K562 (cell line): ENCODE data around the gene C1QL3. TPM values are rescaled to one million over a fixed set of nuclear protein-coding genes. Genes with fewer than 3 reads are reported as not detected.

Experiments
- ARID1B ChIP-seq: fragments of 450-650 bp; IDR thresholded peaks from 2 replicates; pipeline ENCODE4 v1.6.1; 2016; ENCODE audit warnings: antibody characterized with exemption, mild to moderate bottlenecking, inconsistent platforms
- BRD4 ChIP-seq: fragments of 200-600 bp; sonication (generic); IDR thresholded peaks from 2 replicates; pipeline ENCODE4 v1.6.1; 2017; ENCODE audit warnings: inconsistent platforms
- CBFA2T2 ChIP-seq: fragments of 450-650 bp; conservative IDR thresholded peaks from 2 replicates; pipeline ENCODE4 v1.6.1; 2017; ENCODE audit warnings: mild to moderate bottlenecking
- CBFB ChIP-seq: sonication (generic); formaldehyde crosslinking; IDR thresholded peaks from 2 replicates; pipeline ENCODE4 v1.4.0; 2020; ENCODE audit warnings: mild to moderate bottlenecking, missing genetic modification reagents
- CCNT2 ChIP-seq: IDR thresholded peaks from 2 replicates; pipeline ENCODE4 v1.6.1; 2011; ENCODE audit warnings: borderline replicate concordance, low read depth, mild to moderate bottlenecking, moderate library complexity, mixed read lengths, low read length; ENCODE audit not compliant: insufficient read length; ENCODE audit errors: extremely low read depth
- CREB1 ChIP-seq, 2 experiments: sonication (generic) in 1 of 2; formaldehyde crosslinking in 1 of 2; IDR thresholded peaks; 2 replicates each; pipeline versions ENCODE4 v1.6.1 to v1.8.0; 2012 to 2022; ENCODE audit warnings: inconsistent platforms in 1 of 2, mild to moderate bottlenecking in 1 of 2, missing genetic modification reagents in 1 of 2, moderate library complexity in 1 of 2
- EP300 ChIP-seq: IDR thresholded peaks from 2 replicates; pipeline ENCODE4 v1.6.1; 2012; ENCODE audit warnings: low read length, improper control_type of control experiment
- HOXB6 ChIP-seq: fragments of 250-450 bp; sonication (Bioruptor Pico); IDR thresholded peaks from 2 replicates; pipeline ENCODE4 v1.5.1; 2022; ENCODE audit warnings: mild to moderate bottlenecking, borderline replicate concordance
- HSF4 ChIP-seq: fragments of 250-450 bp; sonication (Bioruptor Pico); IDR thresholded peaks from 2 replicates; pipeline ENCODE4 v2.1.2; 2022; ENCODE audit warnings: mild to moderate bottlenecking, moderate library complexity, borderline replicate concordance
- KLF6 ChIP-seq: fragments of 250-450 bp; sonication (Bioruptor Pico); IDR thresholded peaks from 2 replicates; pipeline ENCODE4 v1.4.0; 2020; ENCODE audit warnings: mild to moderate bottlenecking, moderate library complexity, borderline replicate concordance
- MEIS2 ChIP-seq: fragments of 450-650 bp; IDR thresholded peaks from 2 replicates; pipeline ENCODE4 v1.6.1; 2014; ENCODE audit warnings: mild to moderate bottlenecking; ENCODE audit not compliant: partially characterized antibody
- SMAD3 ChIP-seq: fragments of 450-650 bp; formaldehyde crosslinking; conservative IDR thresholded peaks from 2 replicates; pipeline ENCODE4 v1.4.0; 2020; ENCODE audit warnings: mild to moderate bottlenecking
- SNIP1 ChIP-seq: fragments of 450-650 bp; IDR thresholded peaks from 2 replicates; pipeline ENCODE4 v1.7.1; 2017; ENCODE audit warnings: low read depth, mild to moderate bottlenecking
- SPI1 ChIP-seq: IDR thresholded peaks from 2 replicates; pipeline ENCODE4 v1.6.1; 2011; ENCODE audit warnings: low read depth, low read length, control low read depth, borderline replicate concordance
- TAL1 ChIP-seq: fragments of 450-650 bp; IDR thresholded peaks from 2 replicates; pipeline ENCODE4 v1.6.1; 2016; ENCODE audit warnings: mild to moderate bottlenecking
- TCF3 ChIP-seq: sonication (generic); formaldehyde crosslinking; IDR thresholded peaks from 2 replicates; pipeline ENCODE4 v1.4.0; 2020; ENCODE audit warnings: mild to moderate bottlenecking, missing genetic modification reagents
- ZKSCAN3 ChIP-seq: fragments of 250-450 bp; sonication (Bioruptor Pico); IDR thresholded peaks from 2 replicates; pipeline ENCODE4 v1.4.0; 2020
- ZNF174 ChIP-seq: fragments of 250-450 bp; sonication (Bioruptor Pico); IDR thresholded peaks from 2 replicates; pipeline ENCODE4 v1.4.0; 2020; ENCODE audit warnings: mild to moderate bottlenecking
- polyA plus RNA-seq, 8 experiments: library from polyadenylated mRNA; depleted of rRNA in 4 of 8; stranded (reverse) in 5 of 8; unstranded in 3 of 8; fragments of >200 nt; fragmentation: Nextera tagmentation in 2 of 8; fragmentation: Illumina TruSeq in 1 of 8; extraction: Ambion mirVana in 2 of 8; extraction: Trizol in 1 of 8; gene quantifications; 2 replicates each; pipeline versions ENCODE4 v1.2.1 to v1.2.3, GENCODE V29; 2011 to 2014; ENCODE audit warnings: inconsistent platforms in 1 of 8, missing spikeins in 1 of 8
- total RNA-seq, 7 experiments: library from RNA; depleted of rRNA in 6 of 7; stranded (reverse); fragments of >200 nt in 6 of 7; fragmentation: Illumina TruSeq in 2 of 7; extraction: Trizol in 2 of 7; gene quantifications; 2 replicates each; pipeline versions ENCODE4 v1.2.1 to v1.2.3, GENCODE V29; 2011 to 2021; ENCODE audit warnings: low replicate concordance in 1 of 7
- TF ChIP-seq, protein P1 (sequence below): fragments of 200-800 bp; sonication (Bioruptor generic); IDR thresholded peaks from 2 replicates; pipeline ENCODE4 v1.6.1; 2017; ENCODE audit warnings: missing genetic modification characterization, missing compliant biosample characterization
- TF ChIP-seq, protein P2 (sequence below): fragments of 450-650 bp; IDR thresholded peaks from 2 replicates; pipeline ENCODE4 v1.6.1; 2016
- TF ChIP-seq, protein P3 (sequence below): sonication (generic); formaldehyde crosslinking; IDR thresholded peaks from 2 replicates; pipeline ENCODE4 v1.8.0; 2022; ENCODE audit warnings: missing genetic modification reagents, mild to moderate bottlenecking, borderline replicate concordance
- TF ChIP-seq, protein P4 (sequence below), 2 experiments: IDR thresholded peaks in 1 of 2; conservative IDR thresholded peaks in 1 of 2; 2 replicates each; pipeline ENCODE4 v1.6.1; 2016; ENCODE audit warnings: low read depth in 2 of 2, mild to moderate bottlenecking in 1 of 2, missing compliant biosample characterization in 1 of 2, missing genetic modification characterization in 1 of 2, moderate library complexity in 1 of 2

The C1QL3 gene
- total and polyA plus RNA-seq, 9 of the 15 experiments (the other 6 are each of a cell fraction or from before 2014, with no cell fraction given): 0.28 to 0.37 TPM; not detected in 7

DNA sequence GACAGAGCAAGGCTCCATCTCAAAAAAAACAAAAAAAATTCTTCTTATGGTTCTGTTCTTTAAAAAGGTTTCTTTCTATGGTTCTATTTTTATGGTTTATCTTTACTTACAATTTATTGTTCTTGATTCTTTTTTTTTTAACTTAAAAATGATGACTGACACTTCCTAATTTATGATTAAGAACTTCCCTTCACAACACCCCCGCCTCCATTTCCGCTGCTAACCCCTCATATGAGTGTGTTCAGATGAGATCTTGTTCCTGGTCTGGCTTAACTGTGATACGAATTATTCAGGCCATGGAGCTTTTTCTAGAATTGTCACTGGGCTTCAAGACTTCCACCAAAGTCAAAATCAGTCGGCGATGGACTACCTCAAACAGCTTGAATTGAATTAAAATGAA, 50.9 kb downstream of the C1QL3 start (continued):
- TF ChIP-seq, protein P1, sequence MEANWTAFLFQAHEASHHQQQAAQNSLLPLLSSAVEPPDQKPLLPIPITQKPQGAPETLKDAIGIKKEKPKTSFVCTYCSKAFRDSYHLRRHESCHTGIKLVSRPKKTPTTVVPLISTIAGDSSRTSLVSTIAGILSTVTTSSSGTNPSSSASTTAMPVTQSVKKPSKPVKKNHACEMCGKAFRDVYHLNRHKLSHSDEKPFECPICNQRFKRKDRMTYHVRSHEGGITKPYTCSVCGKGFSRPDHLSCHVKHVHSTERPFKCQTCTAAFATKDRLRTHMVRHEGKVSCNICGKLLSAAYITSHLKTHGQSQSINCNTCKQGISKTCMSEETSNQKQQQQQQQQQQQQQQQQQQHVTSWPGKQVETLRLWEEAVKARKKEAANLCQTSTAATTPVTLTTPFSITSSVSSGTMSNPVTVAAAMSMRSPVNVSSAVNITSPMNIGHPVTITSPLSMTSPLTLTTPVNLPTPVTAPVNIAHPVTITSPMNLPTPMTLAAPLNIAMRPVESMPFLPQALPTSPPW (CRISPR knock-in tag): peak; percentile 28; the same call in 1 of the 2 replicates
- TF ChIP-seq TCF3 (CRISPR knock-in tag) (peak; percentile 26; the same call in 1 of the 2 replicates), ZNF174 (CRISPR knock-in tag) (no peak), ARID1B (peak; percentile 57), EP300 (peak; percentile 58; the same call in 1 of the 2 replicates), SNIP1 (no peak), SPI1 (0 out of 2 replicates have a peak, but pooled peaks have one; percentile 29), CBFA2T2 (peak; percentile 11; the same call in 1 of the 2 replicates), MEIS2 (peak; percentile 85), HOXB6 (CRISPR knock-in tag) (no peak), CCNT2 (no peak), BRD4 (no peak), HSF4 (CRISPR knock-in tag) (no peak), SMAD3 (CRISPR knock-in tag) (no peak), ZKSCAN3 (CRISPR knock-in tag) (no peak), KLF6 (CRISPR knock-in tag) (no peak), TAL1 (0 out of 2 replicates have a peak, but pooled peaks have one; percentile 9), CBFB (no peak), CREB1 (IDR thresholded peaks at IDR 0.05) (no peak), CREB1 (CRISPR knock-in tag; IDR thresholded peaks at IDR 0.05) (no peak)
- TF ChIP-seq, protein P2, sequence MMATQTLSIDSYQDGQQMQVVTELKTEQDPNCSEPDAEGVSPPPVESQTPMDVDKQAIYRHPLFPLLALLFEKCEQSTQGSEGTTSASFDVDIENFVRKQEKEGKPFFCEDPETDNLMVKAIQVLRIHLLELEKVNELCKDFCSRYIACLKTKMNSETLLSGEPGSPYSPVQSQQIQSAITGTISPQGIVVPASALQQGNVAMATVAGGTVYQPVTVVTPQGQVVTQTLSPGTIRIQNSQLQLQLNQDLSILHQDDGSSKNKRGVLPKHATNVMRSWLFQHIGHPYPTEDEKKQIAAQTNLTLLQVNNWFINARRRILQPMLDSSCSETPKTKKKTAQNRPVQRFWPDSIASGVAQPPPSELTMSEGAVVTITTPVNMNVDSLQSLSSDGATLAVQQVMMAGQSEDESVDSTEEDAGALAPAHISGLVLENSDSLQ: peak; percentile 88
- TF ChIP-seq, protein P3, sequence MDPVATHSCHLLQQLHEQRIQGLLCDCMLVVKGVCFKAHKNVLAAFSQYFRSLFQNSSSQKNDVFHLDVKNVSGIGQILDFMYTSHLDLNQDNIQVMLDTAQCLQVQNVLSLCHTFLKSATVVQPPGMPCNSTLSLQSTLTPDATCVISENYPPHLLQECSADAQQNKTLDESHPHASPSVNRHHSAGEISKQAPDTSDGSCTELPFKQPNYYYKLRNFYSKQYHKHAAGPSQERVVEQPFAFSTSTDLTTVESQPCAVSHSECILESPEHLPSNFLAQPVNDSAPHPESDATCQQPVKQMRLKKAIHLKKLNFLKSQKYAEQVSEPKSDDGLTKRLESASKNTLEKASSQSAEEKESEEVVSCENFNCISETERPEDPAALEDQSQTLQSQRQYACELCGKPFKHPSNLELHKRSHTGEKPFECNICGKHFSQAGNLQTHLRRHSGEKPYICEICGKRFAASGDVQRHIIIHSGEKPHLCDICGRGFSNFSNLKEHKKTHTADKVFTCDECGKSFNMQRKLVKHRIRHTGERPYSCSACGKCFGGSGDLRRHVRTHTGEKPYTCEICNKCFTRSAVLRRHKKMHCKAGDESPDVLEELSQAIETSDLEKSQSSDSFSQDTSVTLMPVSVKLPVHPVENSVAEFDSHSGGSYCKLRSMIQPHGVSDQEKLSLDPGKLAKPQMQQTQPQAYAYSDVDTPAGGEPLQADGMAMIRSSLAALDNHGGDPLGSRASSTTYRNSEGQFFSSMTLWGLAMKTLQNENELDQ (CRISPR knock-in tag): no peak
- TF ChIP-seq, protein P4, sequence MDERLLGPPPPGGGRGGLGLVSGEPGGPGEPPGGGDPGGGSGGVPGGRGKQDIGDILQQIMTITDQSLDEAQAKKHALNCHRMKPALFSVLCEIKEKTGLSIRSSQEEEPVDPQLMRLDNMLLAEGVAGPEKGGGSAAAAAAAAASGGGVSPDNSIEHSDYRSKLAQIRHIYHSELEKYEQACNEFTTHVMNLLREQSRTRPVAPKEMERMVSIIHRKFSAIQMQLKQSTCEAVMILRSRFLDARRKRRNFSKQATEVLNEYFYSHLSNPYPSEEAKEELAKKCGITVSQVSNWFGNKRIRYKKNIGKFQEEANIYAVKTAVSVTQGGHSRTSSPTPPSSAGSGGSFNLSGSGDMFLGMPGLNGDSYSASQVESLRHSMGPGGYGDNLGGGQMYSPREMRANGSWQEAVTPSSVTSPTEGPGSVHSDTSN (CRISPR knock-in tag; IDR thresholded peaks at IDR 0.05; ENCODE audit: low read depth): no peak
- TF ChIP-seq, protein P4 (tag; conservative IDR thresholded peaks at IDR 0.05; ENCODE audit: low read depth): peak; percentile 65
